HEK293 (cell line): ENCODE data around the gene DSCAM.
"Not testable (repeated sequence)": the region's sequence is repeated elsewhere in the genome, so short reads cannot be mapped to it uniquely, and the experiment has no call there.

Experiments used
- INSM2 ChIP-seq: fragments of 450-650 bp; formaldehyde crosslinking; IDR thresholded peaks from 2 replicates; pipeline ENCODE4 v1.5.1; 2016; ENCODE audit warnings: missing biosample characterization, missing genetic modification characterization
- REST ChIP-seq: fragments of 450-650 bp; formaldehyde crosslinking; IDR thresholded peaks from 2 replicates; pipeline ENCODE4 v1.5.1; 2016; ENCODE audit warnings: missing biosample characterization, missing genetic modification characterization
- ZBTB1 ChIP-seq: fragments of 450-650 bp; formaldehyde crosslinking; IDR thresholded peaks from 2 replicates; pipeline ENCODE4 v1.5.1; 2016; ENCODE audit warnings: missing biosample characterization, missing genetic modification characterization
- ZBTB49 ChIP-seq: fragments of 450-650 bp; formaldehyde crosslinking; IDR thresholded peaks from 2 replicates; pipeline ENCODE4 v1.5.1; 2016; ENCODE audit warnings: missing biosample characterization, missing genetic modification characterization, low read depth
- ZNF174 ChIP-seq: fragments of 450-650 bp; formaldehyde crosslinking; IDR thresholded peaks from 2 replicates; pipeline ENCODE4 v1.5.0; 2017; ENCODE audit warnings: missing biosample characterization, mild to moderate bottlenecking, missing genetic modification characterization
- ZNF221 ChIP-seq: fragments of 450-650 bp; formaldehyde crosslinking; IDR thresholded peaks from 2 replicates; pipeline ENCODE4 v1.5.1; 2017; ENCODE audit warnings: missing biosample characterization, missing genetic modification characterization, borderline replicate concordance
- ZNF394 ChIP-seq: fragments of 450-650 bp; formaldehyde crosslinking; IDR thresholded peaks from 2 replicates; pipeline ENCODE4 v1.5.1; 2016; ENCODE audit warnings: missing biosample characterization, missing genetic modification characterization, mild to moderate bottlenecking, moderate library complexity, borderline replicate concordance
- ZNF76 ChIP-seq: fragments of 450-650 bp; formaldehyde crosslinking; IDR thresholded peaks from 2 replicates; pipeline ENCODE4; 2016; ENCODE audit warnings: low read depth, missing biosample characterization, missing genetic modification characterization, borderline replicate concordance
- ZNF837 ChIP-seq: fragments of 450-650 bp; formaldehyde crosslinking; IDR thresholded peaks from 2 replicates; pipeline ENCODE4 v1.5.1; 2016; ENCODE audit warnings: missing biosample characterization, missing genetic modification characterization
- TF ChIP-seq, protein P1 (sequence below): fragments of 450-650 bp; formaldehyde crosslinking; IDR thresholded peaks from 2 replicates; pipeline ENCODE4 v1.5.1; 2016; ENCODE audit warnings: missing biosample characterization, missing genetic modification characterization
- TF ChIP-seq, protein P2 (sequence below): fragments of 450-650 bp; formaldehyde crosslinking; IDR thresholded peaks from 2 replicates; pipeline ENCODE4 v1.5.1; 2016; ENCODE audit warnings: missing biosample characterization, missing genetic modification characterization

- TF ChIP-seq, protein P1, sequence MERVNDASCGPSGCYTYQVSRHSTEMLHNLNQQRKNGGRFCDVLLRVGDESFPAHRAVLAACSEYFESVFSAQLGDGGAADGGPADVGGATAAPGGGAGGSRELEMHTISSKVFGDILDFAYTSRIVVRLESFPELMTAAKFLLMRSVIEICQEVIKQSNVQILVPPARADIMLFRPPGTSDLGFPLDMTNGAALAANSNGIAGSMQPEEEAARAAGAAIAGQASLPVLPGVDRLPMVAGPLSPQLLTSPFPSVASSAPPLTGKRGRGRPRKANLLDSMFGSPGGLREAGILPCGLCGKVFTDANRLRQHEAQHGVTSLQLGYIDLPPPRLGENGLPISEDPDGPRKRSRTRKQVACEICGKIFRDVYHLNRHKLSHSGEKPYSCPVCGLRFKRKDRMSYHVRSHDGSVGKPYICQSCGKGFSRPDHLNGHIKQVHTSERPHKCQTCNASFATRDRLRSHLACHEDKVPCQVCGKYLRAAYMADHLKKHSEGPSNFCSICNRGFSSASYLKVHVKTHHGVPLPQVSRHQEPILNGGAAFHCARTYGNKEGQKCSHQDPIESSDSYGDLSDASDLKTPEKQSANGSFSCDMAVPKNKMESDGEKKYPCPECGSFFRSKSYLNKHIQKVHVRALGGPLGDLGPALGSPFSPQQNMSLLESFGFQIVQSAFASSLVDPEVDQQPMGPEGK (tag by site-specific recombination): not testable (repeated sequence)
- not testable (repeated sequence) for TF ChIP-seq ZNF76 (tag by site-specific recombination); ZNF394 (tag by site-specific recombination); INSM2 (tag by site-specific recombination); ZBTB49 (tag by site-specific recombination); ZBTB1 (tag by site-specific recombination); REST; ZNF221 (tag by site-specific recombination); ZNF174 (tag by site-specific recombination); ZNF837 (tag by site-specific recombination)
- TF ChIP-seq, protein P2, sequence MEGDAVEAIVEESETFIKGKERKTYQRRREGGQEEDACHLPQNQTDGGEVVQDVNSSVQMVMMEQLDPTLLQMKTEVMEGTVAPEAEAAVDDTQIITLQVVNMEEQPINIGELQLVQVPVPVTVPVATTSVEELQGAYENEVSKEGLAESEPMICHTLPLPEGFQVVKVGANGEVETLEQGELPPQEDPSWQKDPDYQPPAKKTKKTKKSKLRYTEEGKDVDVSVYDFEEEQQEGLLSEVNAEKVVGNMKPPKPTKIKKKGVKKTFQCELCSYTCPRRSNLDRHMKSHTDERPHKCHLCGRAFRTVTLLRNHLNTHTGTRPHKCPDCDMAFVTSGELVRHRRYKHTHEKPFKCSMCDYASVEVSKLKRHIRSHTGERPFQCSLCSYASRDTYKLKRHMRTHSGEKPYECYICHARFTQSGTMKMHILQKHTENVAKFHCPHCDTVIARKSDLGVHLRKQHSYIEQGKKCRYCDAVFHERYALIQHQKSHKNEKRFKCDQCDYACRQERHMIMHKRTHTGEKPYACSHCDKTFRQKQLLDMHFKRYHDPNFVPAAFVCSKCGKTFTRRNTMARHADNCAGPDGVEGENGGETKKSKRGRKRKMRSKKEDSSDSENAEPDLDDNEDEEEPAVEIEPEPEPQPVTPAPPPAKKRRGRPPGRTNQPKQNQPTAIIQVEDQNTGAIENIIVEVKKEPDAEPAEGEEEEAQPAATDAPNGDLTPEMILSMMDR (tag by site-specific recombination): not testable (repeated sequence)
Observed at GRCh38 chr21:40182491-40182890, 664.5 kb downstream of the DSCAM start.
